SJCRH30 (cell line): Measurements from ENCODE around the gene RSPO1. TPM values are rescaled to one million over a fixed set of nuclear protein-coding genes. Genes with fewer than 3 reads are reported as not detected.
"Not testable (repeated sequence)": the region's sequence is repeated elsewhere in the genome, so short reads cannot be mapped to it uniquely, and the experiment has no call there.

ENCODE experiments used
- DNase-seq, 2 experiments: peaks; one replicate each; pipeline ENCODE4 v3.0.0-alpha.2; 2015 to 2020
- H3K27ac ChIP-seq: fragments of 250-450 bp; sonication (Bioruptor Pico); 2 replicates; pipeline ENCODE4 v1.5.1; 2020; ENCODE audit warnings: mild to moderate bottlenecking, moderate library complexity
- H3K27me3 ChIP-seq: fragments of 250-450 bp; sonication (Bioruptor Pico); 2 replicates; pipeline ENCODE4 v1.5.1; 2020; ENCODE audit warnings: mild to moderate bottlenecking, moderate library complexity
- H3K36me3 ChIP-seq: fragments of 250-450 bp; sonication (Bioruptor Pico); 2 replicates; pipeline ENCODE4 v1.5.1; 2020; ENCODE audit warnings: mild to moderate bottlenecking, moderate library complexity
- H3K4me1 ChIP-seq: fragments of 250-450 bp; sonication (Bioruptor Pico); 2 replicates; pipeline ENCODE4 v1.5.1; 2020; ENCODE audit warnings: mild to moderate bottlenecking, moderate library complexity
- H3K4me3 ChIP-seq: fragments of 250-450 bp; sonication (Bioruptor Pico); 2 replicates; pipeline ENCODE4 v1.5.1; 2020; ENCODE audit warnings: mild to moderate bottlenecking, moderate library complexity
- H3K9me3 ChIP-seq: fragments of 250-450 bp; sonication (Bioruptor Pico); replicated peaks from 2 replicates; pipeline ENCODE4 v1.5.1; 2020; ENCODE audit warnings: mild to moderate bottlenecking, moderate library complexity
- total RNA-seq: library from RNA; depleted of rRNA; stranded (reverse); fragments of >200 nt; shearing (Covaris generic); gene quantifications from 2 replicates; pipeline ENCODE4 v1.2.3, GENCODE V29; 2014; rRNA removed

RSPO1 gene
- total RNA-seq, 1 experiment from 2014 or later = not detected

- Histone ChIP-seq H3K4me3 (no peak overlapping the region), H3K9me3 (no peaks in the 10 kb centered on the region), H3K4me1 (no peaks in the 10 kb centered on the region), H3K27ac (no peak overlapping the region), H3K27me3 (no peaks in the 10 kb centered on the region), H3K36me3 (peaks cover 85% of the 10 kb centered on the region)
- no peak for DNase-seq
Observed at GRCh38 chr1:37588939-37589338, 45.8 kb downstream of the RSPO1 start.

- H3K27me3 ChIP-seq, H3K9me3 ChIP-seq, H3K27ac ChIP-seq, DNase-seq, H3K4me1 ChIP-seq, H3K4me3 ChIP-seq: not testable (repeated sequence)
- H3K36me3 ChIP-seq = peaks cover 87% of the 10 kb centered on the region
Observed at GRCh38 chr1:37584544-37584943, 50.1 kb downstream of the RSPO1 start.

- H3K36me3 ChIP-seq = peaks cover 92% of the 10 kb centered on the region
- no peaks in the 10 kb centered on the region for H3K4me1 ChIP-seq
- DNase-seq = no peak
- no peaks in the 10 kb centered on the region for H3K27me3 ChIP-seq
- H3K4me3 ChIP-seq = no peak overlapping the region
- H3K27ac ChIP-seq = no peak overlapping the region
- H3K9me3 ChIP-seq = no peaks in the 10 kb centered on the region
Observed at GRCh38 chr1:37575692-37576091, 59.0 kb downstream of the RSPO1 start.

- H3K4me1 ChIP-seq = no peaks in the 10 kb centered on the region
- no peaks in the 10 kb centered on the region for H3K9me3 ChIP-seq
- DNase-seq = no peak
- H3K36me3 ChIP-seq = peaks cover 93% of the 10 kb centered on the region
- H3K4me3 ChIP-seq = no peak overlapping the region
- no peaks in the 10 kb centered on the region for H3K27me3 ChIP-seq
- H3K27ac ChIP-seq = no peak overlapping the region
Observed at GRCh38 chr1:37574834-37575480, 59.7 kb downstream of the RSPO1 start.

GRCh38 chr1:37570528-37571334 lies 64.0 kb downstream of the RSPO1 start:
- Histone ChIP-seq H3K27ac (no peak overlapping the region), H3K4me3 (no peak overlapping the region), H3K9me3 (no peaks in the 10 kb centered on the region), H3K4me1 (no peaks in the 10 kb centered on the region), H3K27me3 (no peaks in the 10 kb centered on the region), H3K36me3 (peaks cover 98% of the 10 kb centered on the region)
- no peak for DNase-seq

GRCh38 chr1:37567023-37567422 lies 67.7 kb downstream of the RSPO1 start:
- no peak for DNase-seq
- no peaks in the 10 kb centered on the region for H3K27me3 ChIP-seq
- H3K4me1 ChIP-seq = no peaks in the 10 kb centered on the region
- H3K27ac ChIP-seq = no peak overlapping the region
- no peaks in the 10 kb centered on the region for H3K9me3 ChIP-seq
- H3K36me3 ChIP-seq = peaks cover 86% of the 10 kb centered on the region
- no peak overlapping the region for H3K4me3 ChIP-seq

GRCh38 chr1:37564892-37565291 lies 69.8 kb downstream of the RSPO1 start:
- H3K27me3 ChIP-seq = no peaks in the 10 kb centered on the region
- H3K27ac ChIP-seq = no peak overlapping the region
- no peaks in the 10 kb centered on the region for H3K9me3 ChIP-seq
- no peaks in the 10 kb centered on the region for H3K4me1 ChIP-seq
- H3K36me3 ChIP-seq = peaks cover 67% of the 10 kb centered on the region
- no peak for DNase-seq
- H3K4me3 ChIP-seq = no peak overlapping the region

- H3K9me3 ChIP-seq = no peaks in the 10 kb centered on the region
- H3K4me3 ChIP-seq = no peak overlapping the region
- no peak overlapping the region for H3K27ac ChIP-seq
- no peaks in the 10 kb centered on the region for H3K4me1 ChIP-seq
- H3K36me3 ChIP-seq = peaks cover 48% of the 10 kb centered on the region
- DNase-seq = no peak
- no peaks in the 10 kb centered on the region for H3K27me3 ChIP-seq
Observed at GRCh38 chr1:37562984-37563383, 71.7 kb downstream of the RSPO1 start.

Other genes starting within 250 kb of the RSPO1 start
- gene ZC3H12A, start 160.3 kb downstream of the RSPO1 start, total RNA-seq = 5.1 and 7.7 TPM in 2 replicates
- 71.1 and 82.3 TPM in 2 replicates for gene MEAF6, start 120.1 kb downstream of the RSPO1 start, total RNA-seq
- gene SNIP1, start 80.6 kb downstream of the RSPO1 start, total RNA-seq = 13.0 and 17.0 TPM in 2 replicates
- 10.0 and 10.1 TPM in 2 replicates for gene DNALI1, start 78.0 kb downstream of the RSPO1 start, total RNA-seq
- gene GNL2, start 39.0 kb downstream of the RSPO1 start, total RNA-seq = 115 and 119 TPM in 2 replicates
- 55.0 and 58.5 TPM in 2 replicates for gene CDCA8, start 57.6 kb upstream of the RSPO1 start, total RNA-seq
- not detected in 2 replicates for gene EPHA10, start 130.2 kb upstream of the RSPO1 start, total RNA-seq
- gene MANEAL, start 159.0 kb upstream of the RSPO1 start, total RNA-seq = 32.3 and 36.5 TPM in 2 replicates
- gene C1orf122, start 172.9 kb upstream of the RSPO1 start, total RNA-seq = 31.7 and 34.0 TPM in 2 replicates
- 43.5 and 45.1 TPM in 2 replicates for gene YRDC, start 173.3 kb upstream of the RSPO1 start, total RNA-seq
- 4.0 and 4.4 TPM in 2 replicates for gene MTF1, start 224.7 kb upstream of the RSPO1 start, total RNA-seq